HG03108 (cell line): ENCODE data around the gene CRIM1.

Source experiments
- ATAC-seq: cut with Tn5 transposase; IDR thresholded peaks from one replicate; pipeline ENCODE4 v1.9.1; 2021; ENCODE audit warnings: moderate library complexity; ENCODE audit not compliant: unreplicated experiment

Gene CRIM1

GRCh38 chr2:36393738-36394256, 38.2 kb downstream of the CRIM1 start:
- ATAC-seq, result no peak

GRCh38 chr2:36394804-36395203, 39.2 kb downstream of the CRIM1 start:
- no peak for ATAC-seq

GRCh38 chr2:36395866-36396265, 40.3 kb downstream of the CRIM1 start:
- no peak for ATAC-seq

- no peak for ATAC-seq
Measured at GRCh38 chr2:36396878-36397539, 41.4 kb downstream of the CRIM1 start.

GRCh38 chr2:36397728-36398413, 42.3 kb downstream of the CRIM1 start:
- ATAC-seq, result no peak

- no peak for ATAC-seq
Measured at GRCh38 chr2:36399050-36399449, 43.5 kb downstream of the CRIM1 start.

DNA sequence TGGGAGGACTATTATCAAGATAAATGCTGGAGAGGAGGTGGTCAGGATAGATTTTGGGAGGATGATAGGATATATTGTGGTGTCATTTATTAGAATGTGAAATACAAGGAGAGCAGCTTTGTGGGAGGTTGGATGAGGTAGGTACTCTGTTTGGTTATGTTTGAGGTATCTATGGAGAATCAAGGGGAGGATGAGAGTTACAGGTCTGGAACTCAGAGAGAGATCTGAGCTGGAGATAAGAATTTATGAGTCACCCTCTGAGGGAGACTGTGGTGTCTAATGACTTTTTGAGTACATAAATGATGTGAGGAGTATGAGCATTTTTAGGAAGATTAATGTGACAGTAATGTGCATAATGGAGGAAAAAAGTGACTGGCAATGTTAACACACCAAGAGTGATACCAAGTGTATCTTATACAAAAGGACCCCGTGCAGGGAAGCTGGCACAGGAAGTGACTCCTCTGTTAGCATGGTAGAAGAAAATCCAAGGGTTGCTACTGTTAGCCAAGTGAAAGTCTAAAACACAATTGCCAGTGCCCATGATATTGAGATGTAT, 48.2 kb downstream of the CRIM1 start:
- ATAC-seq, result peak; percentile 33

DNA sequence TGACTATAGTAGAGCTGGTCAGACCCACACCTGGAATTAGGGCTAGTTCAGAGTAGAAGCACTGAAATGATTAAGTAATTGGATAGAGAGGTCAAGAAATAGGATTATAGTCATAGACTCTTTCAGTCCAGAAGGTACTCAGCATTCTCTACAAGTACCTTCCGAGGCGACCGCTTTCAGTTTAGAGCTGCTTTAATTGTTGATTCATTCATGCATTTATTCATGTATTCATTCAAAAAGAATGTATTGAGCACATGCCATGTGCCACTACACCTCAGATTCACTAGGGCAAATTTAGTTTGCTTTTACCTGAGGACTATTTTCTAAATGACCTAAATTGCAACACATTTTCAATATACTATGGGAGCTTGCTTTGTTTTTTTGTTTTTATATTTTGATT, 48.7 kb downstream of the CRIM1 start:
- ATAC-seq, result peak; percentile 24

DNA sequence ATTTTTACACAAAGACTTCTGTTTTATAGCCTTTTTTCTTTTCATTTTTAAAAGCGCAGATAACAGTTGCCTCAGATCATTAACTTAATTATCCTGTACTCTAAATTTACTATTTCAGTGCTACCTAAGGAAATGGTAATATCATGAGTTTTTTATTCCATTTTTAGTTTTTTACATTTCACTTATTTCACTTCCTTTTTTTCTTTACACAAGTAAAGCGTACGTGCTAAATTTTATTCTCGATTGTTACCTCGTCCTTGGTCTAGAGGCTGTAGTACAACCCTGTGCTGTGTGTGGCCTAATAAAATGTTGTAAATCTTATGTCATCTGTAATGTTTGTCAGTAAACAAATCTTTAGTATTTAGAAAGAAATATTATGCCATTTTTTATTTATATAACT, 49.2 kb downstream of the CRIM1 start:
- ATAC-seq, result peak; percentile 61

DNA sequence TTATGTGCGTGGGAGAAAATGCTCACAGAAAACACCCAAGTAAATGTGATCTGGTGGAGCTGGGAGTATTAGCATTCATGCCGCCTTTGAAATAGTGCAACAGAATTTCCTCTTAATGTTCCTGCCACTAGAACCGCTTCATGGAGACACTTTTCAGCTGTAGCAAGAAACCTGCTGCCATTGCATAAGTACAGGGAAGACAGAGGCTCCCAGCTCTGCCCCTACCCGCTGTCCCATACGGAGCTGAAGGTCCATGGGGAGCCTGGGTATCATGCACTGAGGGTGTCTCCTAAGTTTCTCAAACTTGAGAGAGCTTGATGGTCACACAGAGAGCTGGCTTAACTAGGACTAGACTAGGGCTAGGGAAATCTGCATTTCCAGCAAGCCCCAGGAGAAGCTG, 49.6 kb downstream of the CRIM1 start:
- ATAC-seq, result no peak

GRCh38 chr2:36406296-36406695, 50.7 kb downstream of the CRIM1 start:
- ATAC-seq, result no peak

DNA sequence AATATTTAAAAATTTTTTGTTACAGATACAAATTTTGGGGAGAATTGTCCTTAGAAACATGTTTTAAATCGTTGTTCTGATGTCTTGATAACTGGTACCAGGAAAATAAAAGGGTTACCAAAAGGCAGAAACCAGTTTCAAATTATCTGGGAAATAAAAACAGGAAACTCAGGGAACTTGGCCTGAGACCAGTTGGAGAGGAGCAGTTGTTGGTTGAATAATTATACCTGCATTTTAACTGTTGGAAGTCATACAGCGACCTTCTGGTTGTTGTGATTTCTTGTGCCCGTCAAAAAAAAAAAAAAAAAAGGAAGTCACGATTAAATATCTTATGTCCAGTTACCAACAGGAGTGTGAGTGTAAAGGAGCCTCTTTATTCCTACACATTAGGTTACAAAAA, 51.8 kb downstream of the CRIM1 start:
- ATAC-seq, result no peak

GRCh38 chr2:36408198-36408703, 52.7 kb downstream of the CRIM1 start:
- no peak for ATAC-seq

GRCh38 chr2:36409335-36409734, 53.8 kb downstream of the CRIM1 start:
- ATAC-seq, result no peak

GRCh38 chr2:36409935-36410334, 54.4 kb downstream of the CRIM1 start:
- no peak for ATAC-seq

DNA sequence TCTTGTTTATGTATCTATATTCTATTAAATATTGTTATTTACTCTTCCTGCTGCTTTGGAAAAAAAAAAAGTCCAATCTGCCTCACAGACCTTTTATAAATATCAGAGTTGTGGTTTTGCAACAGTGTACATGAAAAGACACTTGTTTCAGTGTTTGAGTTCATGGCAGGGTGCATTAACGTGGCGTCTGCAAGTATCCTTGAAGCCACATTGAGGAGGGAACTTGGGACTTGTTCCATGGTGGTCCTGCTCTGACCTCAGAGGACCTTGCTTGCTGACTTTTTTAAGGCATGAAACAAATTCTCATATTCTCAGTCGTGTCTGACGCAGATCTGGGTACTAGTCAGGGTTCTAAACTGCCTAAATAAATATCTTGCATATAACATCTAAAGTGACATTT, 55.1 kb downstream of the CRIM1 start:
- no peak for ATAC-seq

DNA sequence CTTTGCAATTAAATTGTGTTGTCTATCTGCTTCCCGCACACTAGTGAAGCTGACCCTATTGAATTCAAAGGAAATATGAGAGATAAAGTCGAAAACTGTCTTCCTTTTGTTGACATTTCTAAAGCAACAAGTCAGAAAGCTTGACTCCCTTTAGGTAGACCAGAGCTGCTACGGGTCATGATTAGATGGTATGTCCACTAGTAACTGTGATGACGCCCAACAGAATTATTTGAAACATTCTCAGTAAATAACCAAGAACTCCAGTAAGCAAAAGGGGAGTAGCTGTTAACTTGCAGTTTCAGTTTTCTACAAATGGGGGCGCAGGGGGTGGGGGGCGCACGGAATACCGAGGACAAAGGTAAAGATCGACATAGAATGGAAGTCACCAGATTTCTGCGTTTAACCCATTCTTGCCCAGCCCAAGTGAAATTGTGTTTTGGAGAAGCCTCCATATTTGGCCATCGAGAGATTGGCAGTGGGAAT, 56.4 kb downstream of the CRIM1 start:
- no peak for ATAC-seq

GRCh38 chr2:36413218-36413617, 57.6 kb downstream of the CRIM1 start:
- no peak for ATAC-seq

DNA sequence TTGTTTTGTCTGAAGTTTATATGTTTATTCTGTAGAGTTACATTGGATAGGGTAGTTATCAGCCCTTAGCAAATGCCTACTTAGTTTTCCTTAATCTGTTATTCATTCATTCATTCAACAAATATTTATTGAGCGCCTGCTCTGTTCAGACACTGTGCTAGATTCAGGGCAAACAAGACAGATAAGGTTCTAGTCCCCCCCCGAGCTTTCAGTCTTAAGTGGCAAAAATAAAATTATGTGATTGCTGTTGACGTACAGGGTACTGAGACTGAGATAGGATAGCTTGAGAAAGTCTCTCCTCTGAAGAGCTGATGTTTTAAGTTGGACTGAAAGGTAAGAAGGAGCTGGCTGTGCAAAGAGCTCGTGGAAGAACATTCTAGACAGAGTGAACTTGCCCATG, 58.7 kb downstream of the CRIM1 start:
- ATAC-seq, result no peak

- no peak for ATAC-seq
Measured at GRCh38 chr2:36415381-36416022, 59.9 kb downstream of the CRIM1 start.

- no peak for ATAC-seq
Measured at GRCh38 chr2:36416370-36417165, 61.0 kb downstream of the CRIM1 start.
